DOHH2 (cell line): Measurements from ENCODE around the gene ADAMTSL4.

Source experiments
- CTCF ChIP-seq: fragments of 200-600 bp; sonication (generic); IDR thresholded peaks from one replicate; pipeline ENCODE4 v1.5.1; 2014; ENCODE audit warnings: antibody characterized with exemption, mild to moderate bottlenecking, low read depth, low read length; ENCODE audit not compliant: poor library complexity, severe bottlenecking
- EZH2phosphoT487 ChIP-seq: fragments of 200-600 bp; sonication (generic); IDR thresholded peaks from 2 replicates; pipeline ENCODE4 v1.6.1; 2017; ENCODE audit warnings: borderline replicate concordance, mild to moderate bottlenecking, antibody characterized with exemption, low read length, moderate library complexity, mixed read lengths

GRCh38 chr1:150567717-150568593 is 18.7 kb downstream of the ADAMTSL4 start:
- peak; percentile 7 for TF ChIP-seq CTCF
- no peak for TF ChIP-seq EZH2phosphoT487
